ENCODE measurements around the gene CIRBP. TPM values are rescaled to one million over a fixed set of nuclear protein-coding genes. Genes with fewer than 3 reads are reported as not detected.
A peak's percentile ranks its signal among the peaks of the same experiment; 100 is the strongest.

CIRBP gene
- total RNA-seq, 1 experiment from 2014 or later: 287 TPM

- peak overlapping the region; percentile 82 for H3K4me3 ChIP-seq (ENCODE audit: low read depth, low read length, poor library complexity, severe bottlenecking)
- BruUV-seq (replicated peaks): no TSS peak
- ChIA-PET POLR2A (ENCODE audit: low non-redundant PET) (interaction anchor here (1.5 kb wide), 1 partner anchor 7 kb away, joined by 3 read pairs; the partner anchor contains the start of gene CIRBP), CTCF (interaction anchor here (1.1 kb wide), 1 partner anchor 17 kb away, joined by 4 read pairs; no protein-coding TSS in a partner anchor)
- no peaks in the 10 kb centered on the region for H3K27me3 ChIP-seq (replicated peaks; ENCODE audit: insufficient read depth, low read depth, low read length, poor library complexity)
- H3K27ac ChIP-seq (ENCODE audit: low read depth, low read length, poor library complexity, severe bottlenecking): peak overlapping the region; percentile 90
- no peaks in the 10 kb centered on the region for H3K9me3 ChIP-seq (ENCODE audit: low read depth, low read length, poor library complexity, severe bottlenecking)
- peak; percentile 75 for DNase-seq (ENCODE audit: low spot score)
- H3K36me3 ChIP-seq (ENCODE audit: insufficient read depth, low read length, poor library complexity, severe bottlenecking): peaks cover 16% of the 10 kb centered on the region
- H3K4me1 ChIP-seq (ENCODE audit: insufficient read depth, low read length, poor library complexity, severe bottlenecking): peaks cover 74% of the 10 kb centered on the region
- intact Hi-C loops (cut with micrococcal nuclease; ENCODE audit: unreplicated experiment): no loop called here
- TF ChIP-seq EZH2 (IDR thresholded peaks at IDR 0.05; ENCODE audit: borderline replicate concordance, low read depth, low read length, poor library complexity, severe bottlenecking) (no peak), CTCF (conservative IDR thresholded peaks at IDR 0.05; ENCODE audit: low read depth, low read length) (peak; percentile 42)
Observed at GRCh38 chr19:1261538-1261797, 7.7 kb upstream of the CIRBP start.

GRCh38 chr19:1261798-1262622 lies 7.1 kb upstream of the CIRBP start:
- peak overlapping the region; percentile 90 for H3K27ac ChIP-seq (ENCODE audit: low read depth, low read length, poor library complexity, severe bottlenecking)
- no TSS peak for BruUV-seq (replicated peaks)
- peaks cover 11% of the 10 kb centered on the region for H3K36me3 ChIP-seq (ENCODE audit: insufficient read depth, low read length, poor library complexity, severe bottlenecking)
- no peaks in the 10 kb centered on the region for H3K9me3 ChIP-seq (ENCODE audit: low read depth, low read length, poor library complexity, severe bottlenecking)
- no peaks in the 10 kb centered on the region for H3K27me3 ChIP-seq (replicated peaks; ENCODE audit: insufficient read depth, low read depth, low read length, poor library complexity)
- no peak for TF ChIP-seq CTCF (conservative IDR thresholded peaks at IDR 0.05; ENCODE audit: low read depth, low read length)
- no peak for TF ChIP-seq EZH2 (IDR thresholded peaks at IDR 0.05; ENCODE audit: borderline replicate concordance, low read depth, low read length, poor library complexity, severe bottlenecking)
- ChIA-PET POLR2A (ENCODE audit: low non-redundant PET) (interaction anchor here (1.5 kb wide), 1 partner anchor 7 kb away, joined by 3 read pairs; the partner anchor contains the start of gene CIRBP), CTCF (interaction anchor here (0.5 to 1.1 kb wide), 3 partner anchors 18 to 110 kb away, joined by 3 to 11 read pairs (median 4); no protein-coding TSS in a partner anchor)
- peaks cover 72% of the 10 kb centered on the region for H3K4me1 ChIP-seq (ENCODE audit: insufficient read depth, low read length, poor library complexity, severe bottlenecking)
- peak overlapping the region; percentile 82 for H3K4me3 ChIP-seq (ENCODE audit: low read depth, low read length, poor library complexity, severe bottlenecking)
- intact Hi-C loops (cut with micrococcal nuclease; ENCODE audit: unreplicated experiment): no loop called here
- DNase-seq (ENCODE audit: low spot score): no peak

- H3K27ac ChIP-seq (ENCODE audit: low read depth, low read length, poor library complexity, severe bottlenecking): peak overlapping the region; percentile 90
- intact Hi-C loops (cut with micrococcal nuclease; ENCODE audit: unreplicated experiment): no loop called here
- H3K4me3 ChIP-seq (ENCODE audit: low read depth, low read length, poor library complexity, severe bottlenecking): peak overlapping the region; percentile 82
- H3K27me3 ChIP-seq (replicated peaks; ENCODE audit: insufficient read depth, low read depth, low read length, poor library complexity): no peaks in the 10 kb centered on the region
- ChIA-PET POLR2A (ENCODE audit: low non-redundant PET) (no interaction called here), CTCF (no interaction called here)
- no TSS peak for BruUV-seq (replicated peaks)
- H3K9me3 ChIP-seq (ENCODE audit: low read depth, low read length, poor library complexity, severe bottlenecking): no peaks in the 10 kb centered on the region
- H3K4me1 ChIP-seq (ENCODE audit: insufficient read depth, low read length, poor library complexity, severe bottlenecking): peaks cover 72% of the 10 kb centered on the region
- TF ChIP-seq CTCF (conservative IDR thresholded peaks at IDR 0.05; ENCODE audit: low read depth, low read length) (no peak), EZH2 (IDR thresholded peaks at IDR 0.05; ENCODE audit: borderline replicate concordance, low read depth, low read length, poor library complexity, severe bottlenecking) (no peak)
- peaks cover 4% of the 10 kb centered on the region for H3K36me3 ChIP-seq (ENCODE audit: insufficient read depth, low read length, poor library complexity, severe bottlenecking)
- no peak for DNase-seq (ENCODE audit: low spot score)
Observed at GRCh38 chr19:1262623-1263123, 6.5 kb upstream of the CIRBP start.

Data from A673 (cell line).